Right renal pelvis (tissue), 4 donors: Measurements from ENCODE around the gene D2HGDH. TPM values are rescaled to one million over a fixed set of nuclear protein-coding genes. Genes with fewer than 3 reads are reported as not detected.

Experiments used
- DNase-seq, 4 donors: peaks; one replicate each; pipeline ENCODE4 v3.0.0-alpha.2; 2013; ENCODE audit warnings: low read depth in 4 of 4, low spot score in 3 of 4, missing footprints in 1 of 4
- polyA plus RNA-seq, 4 donors: library from polyadenylated mRNA; unstranded; fragments of 120-200 nt; gene quantifications; one replicate each; pipeline ENCODE4 v1.2.1, GENCODE V29; 2013; ENCODE audit not compliant: insufficient read length in 4 of 4

Gene D2HGDH
- polyA plus RNA-seq, 4 donors, result 31.8 to 48.5 (median 38.0) TPM

DNA sequence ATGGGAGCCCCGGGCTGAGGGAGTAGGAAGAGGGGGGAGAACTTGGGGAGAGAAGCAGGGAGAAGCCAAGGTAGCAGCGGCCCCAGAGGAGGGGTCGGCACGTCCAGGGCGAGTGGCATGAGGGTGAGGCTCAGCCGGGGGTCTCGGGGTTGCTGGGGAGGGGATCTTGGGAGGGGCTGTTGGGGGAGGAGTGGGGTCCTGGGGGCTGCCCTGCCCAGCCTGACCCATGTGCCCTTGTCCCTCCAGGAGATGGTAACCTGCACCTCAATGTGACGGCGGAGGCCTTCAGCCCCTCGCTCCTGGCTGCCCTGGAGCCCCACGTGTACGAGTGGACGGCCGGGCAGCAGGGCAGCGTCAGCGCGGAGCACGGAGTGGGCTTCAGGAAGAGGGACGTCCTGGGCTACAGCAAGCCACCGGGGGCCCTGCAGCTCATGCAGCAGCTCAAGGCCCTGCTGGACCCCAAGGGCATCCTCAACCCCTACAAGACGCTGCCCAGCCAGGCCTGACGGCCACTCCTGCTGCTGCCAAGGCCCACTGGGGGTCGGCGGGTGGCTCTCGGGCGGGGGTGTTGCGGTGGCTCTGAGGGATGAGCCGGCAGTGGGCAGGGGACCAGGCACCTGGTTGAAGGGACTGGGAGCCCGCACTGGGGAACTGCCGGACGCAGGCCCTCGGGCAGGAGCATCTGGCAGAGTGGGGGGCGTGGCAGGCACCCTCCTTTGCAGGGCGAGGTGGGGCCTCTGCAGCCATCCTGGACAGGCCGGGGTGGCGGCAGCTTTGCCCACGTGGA lies 33.2 kb downstream of the D2HGDH start:
- DNase-seq, result no peak

DNA sequence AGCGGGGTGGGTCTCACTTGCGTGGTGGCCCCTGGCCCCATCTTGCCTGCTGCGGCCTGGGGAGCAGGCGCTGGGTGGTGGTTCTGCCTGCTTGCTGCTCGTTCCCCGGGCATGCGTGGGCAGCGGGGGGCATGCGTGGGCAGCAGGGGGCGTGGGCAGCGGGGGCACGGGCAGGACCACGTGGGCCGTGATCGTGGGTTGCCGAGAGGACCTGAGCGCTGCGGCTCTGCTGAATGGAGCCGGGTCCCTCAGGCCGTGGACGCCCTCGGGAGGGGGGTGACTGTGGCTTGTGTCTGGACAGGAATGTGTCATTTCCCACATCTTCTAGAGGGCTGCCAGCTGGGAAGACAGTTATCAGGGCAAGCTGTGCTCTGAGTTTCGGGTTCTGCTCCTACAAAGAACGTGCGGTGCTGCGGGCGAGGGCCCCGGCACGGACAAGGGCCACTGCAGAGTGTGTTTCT lies 33.9 kb downstream of the D2HGDH start:
- DNase-seq, result no peak

GRCh38 chr2:241768850-241769249 lies 34.4 kb downstream of the D2HGDH start:
- no peak for DNase-seq

DNA sequence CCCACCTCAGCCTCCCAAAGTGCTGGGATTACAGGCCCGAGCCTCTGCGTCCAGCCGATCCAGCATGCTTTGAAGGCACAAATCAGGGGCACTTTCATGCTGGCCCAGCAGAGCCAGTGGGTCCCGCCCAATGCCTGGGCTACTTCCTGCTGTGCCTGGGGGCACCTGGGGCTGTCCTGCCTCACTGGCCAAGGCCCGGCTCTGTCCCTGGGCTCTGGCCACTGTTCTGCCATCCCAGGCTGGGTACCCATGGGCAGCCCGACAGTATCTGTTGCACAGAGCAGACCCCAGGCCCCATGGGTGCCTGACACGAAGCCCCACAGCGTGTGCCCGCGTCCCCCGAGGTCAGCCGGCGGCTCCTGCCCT lies 35.4 kb downstream of the D2HGDH start:
- DNase-seq, result no peak

DNA sequence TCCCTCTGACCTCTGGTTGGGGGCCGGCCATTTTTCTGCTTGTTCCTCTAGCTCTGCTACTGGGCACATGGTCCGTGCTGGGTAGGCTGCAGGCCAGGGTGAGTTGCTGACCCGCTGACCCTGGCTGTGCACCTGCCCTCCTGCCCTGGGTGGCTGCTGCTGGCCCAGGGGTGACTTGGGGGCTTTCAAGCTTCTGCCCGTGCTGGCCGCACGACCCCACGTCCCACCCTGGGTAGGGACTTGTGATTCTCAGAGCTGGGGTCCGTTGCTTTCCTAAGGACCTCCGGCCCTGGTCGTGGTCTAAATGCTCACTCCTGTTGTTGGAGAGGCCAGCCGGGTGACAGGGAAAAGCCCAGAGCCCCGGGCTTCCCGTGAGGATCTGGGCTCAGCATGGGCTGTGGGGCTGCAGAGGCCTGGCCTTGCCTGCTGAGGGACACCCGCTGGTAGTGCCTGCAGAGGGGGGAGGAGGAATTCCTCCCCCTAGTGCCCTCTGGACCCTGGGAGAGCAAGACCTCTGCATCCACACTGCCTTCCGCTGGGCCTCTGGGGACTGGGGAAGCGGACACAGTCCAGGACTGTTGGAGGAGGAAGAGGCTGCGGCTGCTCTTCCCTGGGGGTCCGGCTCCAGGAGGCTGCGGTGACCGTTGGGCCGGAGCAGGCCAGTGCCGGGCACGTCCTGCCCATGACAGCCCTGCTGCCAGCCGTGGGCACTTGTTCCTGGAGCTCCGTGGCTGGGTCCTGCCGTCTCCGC lies 35.9 kb downstream of the D2HGDH start:
- DNase-seq, result no peak

DNA sequence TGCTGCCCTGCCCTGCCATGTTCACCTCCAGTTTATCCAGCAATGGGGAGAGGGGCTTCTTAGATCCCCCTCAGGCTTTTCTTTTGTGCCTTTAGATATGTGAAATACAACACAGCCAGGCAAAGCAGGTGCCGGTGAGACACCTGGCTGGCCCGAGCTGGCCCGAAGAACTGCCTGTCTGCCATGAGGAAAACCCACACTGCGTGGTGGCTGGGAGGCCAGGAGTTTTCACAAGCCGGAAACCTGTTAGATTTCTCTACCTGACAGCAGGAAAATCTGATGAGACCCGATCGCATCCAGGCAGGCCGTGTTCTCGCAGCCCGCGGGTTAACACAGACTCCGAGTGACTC lies 36.5 kb downstream of the D2HGDH start:
- DNase-seq, result no peak

DNA sequence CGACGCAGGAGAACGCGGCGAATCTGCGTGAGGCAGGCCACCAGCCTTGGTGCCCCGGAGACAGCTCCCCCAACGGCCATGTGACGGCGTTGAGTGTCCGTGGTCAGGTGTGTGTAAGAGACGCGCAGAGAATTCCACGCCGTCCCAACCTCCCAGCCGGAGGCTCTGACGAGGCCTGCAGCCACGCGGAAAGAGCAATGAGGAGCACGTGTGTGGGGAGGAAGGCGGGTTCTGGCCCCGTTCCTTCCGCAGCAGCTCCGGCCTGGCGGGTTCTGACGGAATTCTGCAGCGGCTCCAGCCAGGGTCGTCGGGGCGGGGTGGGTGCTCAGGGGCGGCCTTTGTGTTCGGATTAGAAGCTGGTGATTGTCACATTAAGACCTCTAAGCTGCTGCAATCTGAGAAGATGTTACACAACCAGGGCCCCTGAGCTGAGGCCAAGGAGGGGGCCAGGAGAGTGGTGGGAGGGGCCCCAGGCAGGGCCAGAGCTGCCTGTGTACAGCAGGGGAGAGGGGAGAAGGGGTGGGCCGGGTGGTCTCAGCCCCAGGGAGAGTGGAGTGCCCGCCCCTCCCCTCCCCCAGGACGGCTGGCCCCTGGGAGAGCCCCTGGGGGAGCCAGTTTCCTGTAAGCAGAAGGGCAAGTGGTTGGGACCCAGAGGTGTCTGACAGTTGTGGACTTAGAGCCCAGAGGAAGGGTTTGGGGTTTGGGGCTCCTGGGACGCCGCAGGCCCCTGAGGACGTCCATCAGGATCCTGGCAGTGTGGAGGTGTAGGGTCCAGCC lies 37.0 kb downstream of the D2HGDH start:
- DNase-seq, result no peak

DNA sequence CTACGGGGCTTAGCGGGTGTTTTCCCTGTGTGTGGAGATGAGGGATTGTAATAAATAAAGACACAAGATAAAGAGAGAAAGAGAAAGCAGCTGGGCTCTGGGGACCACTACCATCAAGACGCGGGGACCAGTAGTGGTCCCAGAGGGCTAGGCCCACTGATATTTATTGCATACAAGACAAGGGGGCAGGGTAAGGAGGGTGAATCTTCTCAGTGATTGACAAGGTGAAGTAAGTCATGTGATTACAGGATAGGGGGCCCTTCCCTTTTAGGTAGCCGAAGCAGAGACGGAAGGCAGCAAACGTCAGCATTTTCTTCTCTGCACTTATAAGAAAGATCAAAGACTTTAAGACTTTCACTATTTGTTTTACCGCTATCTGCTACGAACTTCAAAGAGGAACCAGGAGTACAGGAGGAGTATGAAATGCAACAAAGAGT lies 37.7 kb downstream of the D2HGDH start:
- no peak for DNase-seq

DNA sequence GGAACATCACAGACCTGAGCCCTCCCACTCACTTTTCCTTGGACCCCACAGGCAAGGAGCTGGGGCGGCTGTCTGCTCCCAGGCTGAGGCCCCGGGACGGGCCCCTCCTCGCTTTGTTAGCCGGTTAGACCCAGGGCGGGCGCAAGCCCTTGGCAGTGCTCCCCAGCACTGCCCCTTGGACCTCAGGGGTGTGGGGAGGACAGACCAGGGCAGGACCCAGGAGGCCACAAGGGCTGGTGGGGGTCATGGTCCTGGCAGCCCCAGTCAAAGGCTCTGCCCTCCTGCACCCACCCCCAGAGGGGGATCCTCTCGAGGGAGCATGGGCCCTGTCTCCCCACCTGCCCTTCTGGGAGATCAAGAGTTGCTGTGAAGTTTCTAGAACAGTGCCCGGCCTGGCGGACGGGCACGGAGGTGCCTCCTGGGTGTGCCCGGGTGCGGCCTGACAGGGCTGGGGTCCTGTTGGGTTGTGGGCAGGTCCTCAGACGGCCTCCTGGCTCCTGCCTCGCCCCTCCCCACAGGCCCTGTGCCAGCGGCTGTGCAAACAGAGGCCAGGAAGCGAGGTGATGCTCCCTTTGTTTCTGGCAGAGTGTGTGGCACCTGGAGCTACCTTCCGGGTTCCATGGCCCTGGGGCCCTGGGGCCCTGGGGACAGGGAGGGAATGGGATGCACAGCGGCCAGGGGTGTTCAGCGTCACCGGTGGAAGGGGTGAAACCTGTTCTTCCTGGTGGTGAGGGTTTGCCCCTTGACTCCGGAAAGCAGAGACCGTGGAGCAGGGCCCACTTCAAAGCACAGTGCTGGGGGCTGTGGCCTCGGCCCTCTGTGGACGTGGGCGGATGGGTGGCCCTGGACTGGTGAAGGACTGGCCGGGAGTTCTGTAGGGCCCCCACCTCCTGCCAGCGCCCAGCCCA lies 39.3 kb downstream of the D2HGDH start:
- DNase-seq, result no peak

GRCh38 chr2:241774419-241775222 lies 40.2 kb downstream of the D2HGDH start:
- no peak for DNase-seq

GRCh38 chr2:241775223-241776177 lies 41.1 kb downstream of the D2HGDH start:
- no peak for DNase-seq

DNA sequence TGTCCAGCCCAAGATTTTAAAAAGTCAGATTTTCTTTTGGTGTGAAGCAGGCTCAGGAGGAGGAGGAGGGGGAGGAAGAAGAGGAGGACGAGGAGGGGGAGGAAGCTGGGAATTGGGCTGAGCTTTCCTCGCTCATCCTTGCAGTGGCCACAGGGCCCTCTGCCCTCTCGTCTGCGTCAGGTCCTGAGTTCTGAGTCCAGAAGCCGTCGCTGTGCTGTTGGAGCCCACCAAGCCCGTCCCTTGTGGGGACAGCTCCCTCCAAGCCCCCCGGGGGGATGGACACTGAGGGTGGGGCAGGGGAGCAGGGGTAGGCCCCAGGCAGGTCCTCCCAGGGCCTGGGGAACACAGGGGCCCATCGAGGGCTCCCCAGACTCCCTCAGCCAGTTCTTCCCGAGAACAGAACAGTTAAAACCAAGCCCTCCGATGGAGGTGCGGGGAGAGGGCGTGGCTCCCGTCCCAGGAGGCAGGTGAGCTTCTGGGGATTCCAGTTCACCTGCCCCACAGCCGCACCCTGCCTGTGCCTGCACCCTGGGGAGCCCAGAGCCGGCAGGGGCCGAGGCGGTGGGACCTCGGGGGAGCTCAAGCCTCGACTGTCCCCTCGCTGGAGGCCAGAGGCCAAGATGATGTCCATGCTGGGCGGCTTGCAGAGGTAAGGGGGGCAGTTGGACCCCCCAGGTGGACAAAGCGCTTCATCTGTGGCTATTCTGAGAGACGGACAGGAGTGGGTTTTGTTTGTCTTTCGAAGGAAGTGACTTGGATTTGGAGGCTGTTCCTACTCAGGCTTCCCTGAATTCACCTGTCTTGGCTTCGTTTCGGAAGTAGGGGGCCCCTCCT lies 42.1 kb downstream of the D2HGDH start, which contains the start of gene GAL3ST2:
TSS of gene GAL3ST2 (plus strand) at position 487 of the 834 bp plus-strand sequence. CDS start at position 621, 134 bp downstream.
- no peak for DNase-seq

- no peak for DNase-seq
Observed at GRCh38 chr2:241777170-241777685, 42.8 kb downstream of the D2HGDH start.

DNA sequence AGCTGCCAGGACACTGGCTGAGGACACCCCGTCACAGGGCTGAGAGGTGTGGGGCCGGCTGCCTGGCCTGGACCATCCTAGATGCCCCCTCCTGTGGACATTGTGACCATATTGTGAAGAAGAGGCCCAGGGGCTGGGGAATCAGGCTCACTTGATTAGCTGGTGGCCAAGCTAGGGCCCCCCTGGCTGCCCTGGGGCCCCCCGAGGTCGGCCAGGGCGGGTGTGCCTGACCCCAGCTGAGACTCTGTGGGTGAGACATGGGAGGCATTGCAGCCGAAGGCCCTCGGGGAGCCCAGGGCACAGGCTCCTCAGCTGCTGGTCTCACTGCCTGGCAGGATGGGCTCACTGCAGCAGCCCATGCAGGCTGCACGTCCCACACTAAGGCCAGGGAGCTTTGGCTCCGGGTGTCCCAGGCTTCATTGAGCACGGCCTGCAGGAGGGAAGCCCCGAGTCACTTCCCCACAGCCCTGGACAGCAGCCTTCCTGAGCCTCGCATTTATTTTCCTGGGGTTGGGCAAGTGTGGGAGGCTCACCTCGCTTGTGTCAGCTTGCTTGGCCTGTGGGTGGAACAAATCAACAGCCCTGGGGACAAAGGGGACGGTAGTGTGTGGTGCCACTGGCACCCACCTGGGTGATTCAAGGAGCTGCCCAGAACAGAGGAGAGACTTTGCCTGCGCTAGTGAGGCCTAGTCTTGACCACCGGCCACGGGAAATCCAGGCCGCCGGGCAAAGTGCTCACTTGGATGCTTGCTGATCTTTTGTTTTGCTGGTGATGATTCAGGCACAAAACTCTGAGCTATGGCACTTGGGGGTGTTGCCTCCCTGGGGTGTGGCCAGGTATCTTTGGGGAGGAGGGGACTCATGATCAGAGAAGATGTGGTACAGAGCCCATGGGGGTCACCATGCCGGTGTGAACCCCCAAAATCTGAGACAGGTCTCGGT lies 43.5 kb downstream of the D2HGDH start:
- no peak for DNase-seq

DNA sequence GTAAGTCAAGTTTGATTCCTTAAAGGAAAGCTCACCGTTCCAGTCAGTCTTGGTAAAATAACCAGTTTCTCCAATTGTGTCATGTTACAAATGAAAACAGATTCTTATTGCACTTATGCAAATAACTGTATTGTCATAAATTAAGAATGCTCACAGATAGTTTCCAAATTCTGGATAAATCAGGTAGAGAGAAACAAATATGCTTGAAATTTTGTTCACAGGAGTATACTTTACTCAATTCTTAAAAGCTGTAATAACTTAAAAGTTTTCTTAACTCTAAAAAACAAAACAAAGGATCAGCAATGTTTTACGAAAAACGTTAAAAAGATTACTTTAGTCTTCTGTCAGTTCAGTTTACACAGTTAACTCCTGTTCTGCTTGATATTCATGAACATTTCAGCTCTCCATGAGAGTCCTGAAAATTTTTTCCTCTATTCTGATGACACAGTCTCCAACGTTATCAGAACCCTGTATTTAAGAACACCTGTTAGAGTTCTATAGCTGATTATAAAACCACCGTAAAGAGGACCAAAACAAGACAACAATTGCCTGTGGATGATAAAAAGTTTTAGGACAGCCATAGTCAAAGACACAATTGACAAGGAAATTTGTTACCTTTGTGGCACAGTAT lies 46.6 kb downstream of the D2HGDH start:
- DNase-seq, result no peak
